SH-SY5Y (cell line): ENCODE measurements around the gene CTIF.

Experiments
- GATA2 ChIP-seq: IDR thresholded peaks from 2 replicates; pipeline ENCODE4 v1.6.1; 2011; ENCODE audit warnings: mild to moderate bottlenecking, low read depth, low read length
- GATA3 ChIP-seq: IDR thresholded peaks from 2 replicates; pipeline ENCODE4 v1.6.1; 2011; ENCODE audit warnings: low read depth, mild to moderate bottlenecking, low read length, moderate library complexity

- no peak for TF ChIP-seq GATA3
- TF ChIP-seq GATA2 = no peak
Measured at GRCh38 chr18:48599391-48599790, 60.6 kb downstream of the CTIF start.
